ENCODE measurements around the gene ZFP36. TPM values are rescaled to one million over a fixed set of nuclear protein-coding genes. Genes with fewer than 3 reads are reported as not detected.

The ZFP36 gene
- total RNA-seq, 1 donor from 2014 or later, result 631 TPM

DNA sequence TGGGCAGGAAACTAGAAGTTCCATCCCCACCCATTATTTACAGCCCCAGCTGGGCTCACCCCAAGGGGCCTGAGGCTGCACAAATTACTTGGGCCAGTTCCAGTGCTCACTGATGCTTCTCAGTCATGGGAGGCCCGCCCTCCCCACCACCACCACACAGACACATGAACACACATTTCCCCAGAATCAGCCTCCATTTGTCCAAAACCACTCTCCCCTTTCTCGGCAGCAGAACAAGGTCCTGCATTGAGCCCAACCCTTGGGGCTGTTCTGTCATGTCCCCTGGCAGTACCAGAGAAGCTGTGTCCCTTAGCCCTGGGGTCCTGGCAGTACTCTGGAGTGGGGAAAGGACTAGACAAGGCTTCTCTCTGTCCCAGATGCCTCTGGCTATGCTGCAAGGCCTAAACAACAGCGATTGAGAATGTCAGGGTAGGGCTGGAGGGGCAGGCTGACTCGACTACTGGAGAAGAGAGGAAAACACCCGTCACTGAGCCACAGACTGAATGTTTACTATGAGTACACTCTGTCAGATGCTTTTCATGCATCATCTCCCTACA is 42.7 kb upstream of the ZFP36 start:
- Histone ChIP-seq H3K27ac (peak overlapping the region; percentile 81), H3K36me3 (peaks cover under 1 to 39% of the 10 kb centered on the region in 2 donors), H3K27me3 (no peaks in the 10 kb centered on the region), H3K9me3 (no peaks in the 10 kb centered on the region), H3K4me1 (peaks cover 58% of the 10 kb centered on the region), H3K4me3 (no peak overlapping the region)
- no peak for DNase-seq (ENCODE audit: extremely low spot score in 2 of 2)
- intact Hi-C loops (cut with DNase I), result no loop called here
- TF ChIP-seq, protein P1, sequence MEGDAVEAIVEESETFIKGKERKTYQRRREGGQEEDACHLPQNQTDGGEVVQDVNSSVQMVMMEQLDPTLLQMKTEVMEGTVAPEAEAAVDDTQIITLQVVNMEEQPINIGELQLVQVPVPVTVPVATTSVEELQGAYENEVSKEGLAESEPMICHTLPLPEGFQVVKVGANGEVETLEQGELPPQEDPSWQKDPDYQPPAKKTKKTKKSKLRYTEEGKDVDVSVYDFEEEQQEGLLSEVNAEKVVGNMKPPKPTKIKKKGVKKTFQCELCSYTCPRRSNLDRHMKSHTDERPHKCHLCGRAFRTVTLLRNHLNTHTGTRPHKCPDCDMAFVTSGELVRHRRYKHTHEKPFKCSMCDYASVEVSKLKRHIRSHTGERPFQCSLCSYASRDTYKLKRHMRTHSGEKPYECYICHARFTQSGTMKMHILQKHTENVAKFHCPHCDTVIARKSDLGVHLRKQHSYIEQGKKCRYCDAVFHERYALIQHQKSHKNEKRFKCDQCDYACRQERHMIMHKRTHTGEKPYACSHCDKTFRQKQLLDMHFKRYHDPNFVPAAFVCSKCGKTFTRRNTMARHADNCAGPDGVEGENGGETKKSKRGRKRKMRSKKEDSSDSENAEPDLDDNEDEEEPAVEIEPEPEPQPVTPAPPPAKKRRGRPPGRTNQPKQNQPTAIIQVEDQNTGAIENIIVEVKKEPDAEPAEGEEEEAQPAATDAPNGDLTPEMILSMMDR (IDR thresholded peaks at IDR 0.05), result no peak
- TF ChIP-seq POLR2AphosphoS5 (IDR thresholded peaks at IDR 0.05; ENCODE audit: insufficient read depth in 1 of 2, low read depth in 1 of 2), result peak in 1 of 2 donors; percentile 51

DNA sequence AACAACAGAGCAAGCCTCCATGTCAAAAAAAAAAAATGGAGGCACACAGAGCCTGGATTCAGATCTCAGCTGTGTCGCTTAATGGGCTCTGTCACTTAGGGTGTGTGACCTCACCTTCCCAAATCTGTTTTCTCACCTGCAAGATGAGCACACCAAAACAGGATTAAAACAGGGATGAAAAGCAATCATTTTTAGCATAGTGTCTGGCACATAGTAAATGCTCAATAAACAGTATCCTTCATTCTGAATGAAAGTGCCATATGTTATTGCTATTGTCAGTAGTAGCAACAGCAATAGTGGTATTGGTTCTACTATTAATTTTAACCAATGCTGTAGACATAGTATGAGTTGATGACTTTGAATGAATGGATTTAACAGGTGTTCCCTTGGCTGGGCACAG is 41.1 kb upstream of the ZFP36 start:
- Histone ChIP-seq H3K27ac (peak overlapping the region; percentile 81), H3K4me3 (no peak overlapping the region), H3K36me3 (peaks cover 0 to 36% of the 10 kb centered on the region in 2 donors), H3K9me3 (no peaks in the 10 kb centered on the region), H3K4me1 (peaks cover 58% of the 10 kb centered on the region), H3K27me3 (no peaks in the 10 kb centered on the region)
- intact Hi-C loops (cut with DNase I), result no loop called here
- TF ChIP-seq, protein P1 (IDR thresholded peaks at IDR 0.05), result no peak
- no peak for DNase-seq (ENCODE audit: extremely low spot score in 2 of 2)

DNA sequence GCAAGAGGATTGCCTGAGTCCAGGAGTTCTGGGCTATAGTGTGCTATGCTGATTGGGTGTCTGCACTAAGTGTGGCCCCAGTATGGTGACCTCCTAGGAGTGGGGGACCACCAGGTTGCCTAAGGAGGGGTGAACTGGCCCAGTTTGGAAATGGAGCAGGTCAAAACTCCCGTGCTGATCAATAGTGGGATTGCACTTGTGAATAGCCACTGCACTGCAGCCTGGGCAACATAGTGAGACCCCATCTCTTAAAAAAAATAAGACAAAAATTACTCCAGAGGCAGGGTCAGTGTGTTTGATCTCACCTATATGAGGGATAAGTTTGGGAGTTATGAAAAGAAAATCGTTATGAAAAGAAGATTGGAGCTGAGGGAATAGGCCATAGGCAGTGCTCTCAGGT is 37.4 kb upstream of the ZFP36 start:
- no peak for TF ChIP-seq POLR2AphosphoS5 (IDR thresholded peaks at IDR 0.05; ENCODE audit: insufficient read depth in 1 of 2, low read depth in 1 of 2)
- TF ChIP-seq POLR2A (IDR thresholded peaks at IDR 0.05), result no peak
- TF ChIP-seq, protein P1 (IDR thresholded peaks at IDR 0.05), result no peak
- H3K4me3 ChIP-seq, result no peak overlapping the region
- peaks cover 57% of the 10 kb centered on the region for H3K4me1 ChIP-seq
- H3K9me3 ChIP-seq, result no peaks in the 10 kb centered on the region
- DNase-seq (ENCODE audit: extremely low spot score in 2 of 2), result no peak
- intact Hi-C loops (cut with DNase I), result no loop called here
- peaks cover 0 to 40% of the 10 kb centered on the region in 2 donors for H3K36me3 ChIP-seq
- H3K27me3 ChIP-seq, result no peaks in the 10 kb centered on the region
- H3K27ac ChIP-seq, result peak overlapping the region; percentile 12

DNA sequence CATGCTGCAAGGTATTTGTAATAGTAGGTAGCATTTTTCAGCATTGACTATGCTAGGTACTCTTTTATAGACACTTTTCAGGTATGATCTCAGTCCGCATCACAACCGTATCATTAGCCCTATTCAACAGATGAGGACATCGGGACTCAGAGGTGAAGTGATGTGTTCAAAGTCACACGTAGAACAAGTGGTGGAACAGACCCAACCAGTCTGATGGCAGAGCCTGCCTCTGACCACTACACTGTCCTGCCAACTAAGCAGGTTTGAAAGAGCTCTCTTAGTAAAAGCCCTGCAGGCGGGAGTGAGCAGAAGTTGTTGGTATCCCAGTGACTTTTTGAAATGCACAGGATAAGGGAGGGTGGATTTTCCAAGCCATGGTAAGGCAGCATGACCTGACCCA is 35.9 kb upstream of the ZFP36 start:
- H3K4me1 ChIP-seq, result peaks cover 43% of the 10 kb centered on the region
- no peak overlapping the region for H3K4me3 ChIP-seq
- TF ChIP-seq POLR2A (IDR thresholded peaks at IDR 0.05) (no peak), POLR2AphosphoS5 (IDR thresholded peaks at IDR 0.05; ENCODE audit: insufficient read depth in 1 of 2, low read depth in 1 of 2) (no peak)
- TF ChIP-seq, protein P1 (IDR thresholded peaks at IDR 0.05), result no peak
- no peaks in the 10 kb centered on the region for H3K9me3 ChIP-seq
- peak overlapping the region; percentile 94 for H3K27ac ChIP-seq
- no peaks in the 10 kb centered on the region for H3K27me3 ChIP-seq
- peaks cover 0 to 44% of the 10 kb centered on the region in 2 donors for H3K36me3 ChIP-seq
- DNase-seq (ENCODE audit: extremely low spot score in 2 of 2), result no peak
- intact Hi-C loops (cut with DNase I), result no loop called here

DNA sequence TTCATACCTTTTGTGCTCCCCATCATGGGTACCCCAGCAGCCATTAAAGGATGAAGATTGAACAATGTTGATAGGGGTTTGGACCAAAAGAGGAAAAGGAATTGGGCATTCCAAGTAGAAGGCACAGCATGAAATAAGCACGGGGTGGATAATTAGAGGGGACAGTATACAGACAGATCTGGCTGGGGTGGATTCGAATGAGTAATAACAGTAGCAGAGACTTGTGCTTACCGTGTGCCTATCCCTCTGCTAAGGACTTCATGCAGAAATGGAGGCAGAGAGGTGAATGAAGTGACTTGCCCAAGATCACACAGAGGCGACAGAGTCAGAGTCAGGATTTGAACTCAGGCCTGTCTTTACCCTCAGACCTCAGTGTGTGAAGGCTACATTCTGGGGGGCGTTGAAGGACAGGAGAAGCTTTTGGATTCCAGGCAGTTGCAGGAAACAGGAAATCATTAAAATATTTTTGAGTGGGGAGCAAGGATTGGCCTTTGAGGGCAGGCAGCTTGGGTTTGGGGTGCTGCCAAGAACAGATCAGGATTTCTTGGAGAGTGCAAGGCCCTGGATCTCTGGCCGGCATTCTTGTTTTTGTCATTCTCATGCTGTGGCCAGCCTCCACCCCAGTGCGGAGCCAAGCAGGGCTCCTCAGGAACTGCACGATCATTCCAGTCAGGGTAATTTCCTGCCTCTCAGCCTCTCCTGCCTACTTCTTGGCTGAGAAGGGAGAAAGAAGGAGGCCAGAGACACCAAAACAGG is 34.4 kb upstream of the ZFP36 start:
- no peak for DNase-seq (ENCODE audit: extremely low spot score in 2 of 2)
- TF ChIP-seq POLR2AphosphoS5 (IDR thresholded peaks at IDR 0.05; ENCODE audit: insufficient read depth in 1 of 2, low read depth in 1 of 2), result peak; percentile 58 to 66
- no peak for TF ChIP-seq POLR2A (IDR thresholded peaks at IDR 0.05)
- H3K4me3 ChIP-seq, result peak overlapping the region; percentile 2 to 28
- H3K27ac ChIP-seq, result peak overlapping the region; percentile 94
- peaks cover 37% of the 10 kb centered on the region for H3K4me1 ChIP-seq
- intact Hi-C loops (cut with DNase I), result no loop called here
- H3K9me3 ChIP-seq, result no peaks in the 10 kb centered on the region
- H3K27me3 ChIP-seq, result no peaks in the 10 kb centered on the region
- peaks cover under 1 to 51% of the 10 kb centered on the region in 2 donors for H3K36me3 ChIP-seq

Measured in vagina (tissue), 2 donors.